CD4-positive, alpha-beta T cell treated with Interleukin-15 for 1 hour (primary cell): ENCODE measurements around the gene ACP2.

ENCODE experiments used
- DNase-seq: peaks from one replicate; pipeline ENCODE4 v3.0.0-alpha.2; 2020

The ACP2 gene, protein sequence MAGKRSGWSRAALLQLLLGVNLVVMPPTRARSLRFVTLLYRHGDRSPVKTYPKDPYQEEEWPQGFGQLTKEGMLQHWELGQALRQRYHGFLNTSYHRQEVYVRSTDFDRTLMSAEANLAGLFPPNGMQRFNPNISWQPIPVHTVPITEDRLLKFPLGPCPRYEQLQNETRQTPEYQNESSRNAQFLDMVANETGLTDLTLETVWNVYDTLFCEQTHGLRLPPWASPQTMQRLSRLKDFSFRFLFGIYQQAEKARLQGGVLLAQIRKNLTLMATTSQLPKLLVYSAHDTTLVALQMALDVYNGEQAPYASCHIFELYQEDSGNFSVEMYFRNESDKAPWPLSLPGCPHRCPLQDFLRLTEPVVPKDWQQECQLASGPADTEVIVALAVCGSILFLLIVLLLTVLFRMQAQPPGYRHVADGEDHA

DNA sequence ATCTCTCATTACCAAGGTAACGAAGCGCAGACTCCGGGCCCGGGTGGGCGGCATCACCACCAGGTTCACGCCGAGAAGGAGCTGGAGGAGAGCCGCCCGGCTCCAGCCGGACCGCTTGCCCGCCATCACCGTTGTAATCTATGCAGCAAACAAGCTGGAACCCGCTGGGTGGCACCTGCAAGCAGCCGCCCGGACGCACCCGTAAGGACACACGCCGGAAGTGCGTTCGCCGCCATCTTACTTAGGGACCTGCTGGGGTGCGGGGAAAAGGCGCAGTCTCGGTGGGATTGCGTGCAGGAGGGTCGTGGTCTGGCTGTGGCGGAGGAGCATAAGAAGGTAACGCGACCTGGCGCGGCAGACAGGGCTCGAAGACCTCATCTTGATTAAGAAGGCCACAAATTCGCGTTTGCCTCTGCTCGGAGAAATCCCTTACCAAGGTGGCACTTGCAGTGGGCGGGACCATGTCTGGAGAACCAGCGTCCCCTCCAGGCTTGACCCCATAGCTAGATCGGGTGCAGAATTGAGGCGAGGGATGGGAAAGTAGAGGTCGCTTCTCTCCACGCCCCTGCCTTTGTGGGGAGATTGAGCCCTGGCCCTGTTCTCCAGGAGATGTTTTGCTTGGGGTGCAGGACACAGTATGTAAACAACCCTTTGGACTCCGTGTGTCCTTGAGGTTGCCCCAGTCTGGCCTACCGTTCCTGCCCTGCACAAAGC, at the start of gene ACP2:
Gene ACP2 (minus strand): TSS at position 151 of the 714 bp plus-strand sequence. CDS start 25 bp downstream, at position 126.
- peak; percentile 86 for DNase-seq

DNA sequence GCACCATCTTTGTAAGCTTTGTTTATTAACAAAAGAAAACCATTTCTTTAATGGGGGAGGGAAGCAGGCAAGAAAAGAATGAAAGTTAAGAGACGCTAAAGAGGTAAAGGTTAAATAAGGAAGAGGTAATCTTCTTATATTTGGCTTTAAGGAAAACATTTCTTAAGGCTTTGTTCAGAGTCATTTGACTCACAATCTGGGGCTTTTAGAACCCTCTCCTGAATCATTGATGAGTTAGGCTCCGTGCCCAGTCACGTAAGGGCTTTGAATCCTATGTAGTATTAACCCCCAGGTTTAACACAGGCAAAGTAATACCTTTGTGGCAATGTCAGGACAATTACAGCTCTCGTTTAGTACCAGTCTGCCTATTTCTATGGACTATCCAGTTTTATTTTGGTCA, 47.4 kb upstream of the ACP2 start:
- DNase-seq = no peak

DNA sequence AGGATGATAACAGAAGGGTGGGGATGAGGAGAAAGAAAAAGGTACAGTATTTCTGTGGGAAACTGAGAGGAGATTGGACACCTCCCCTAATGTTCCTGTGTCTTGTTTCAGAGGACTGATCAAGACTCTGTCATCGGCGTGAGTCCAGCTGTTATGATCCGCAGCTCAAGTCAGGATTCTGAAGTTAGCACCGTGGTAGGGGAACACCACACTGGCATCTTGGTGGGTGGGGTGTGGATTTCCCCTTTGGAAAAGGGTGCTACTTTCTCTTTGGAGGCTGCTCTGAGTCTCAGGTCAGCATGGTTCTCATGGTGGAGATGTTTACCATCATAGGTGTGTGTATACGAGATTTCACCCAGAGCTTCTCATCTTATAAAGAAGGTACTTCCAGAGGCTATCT, 46.8 kb upstream of the ACP2 start:
- DNase-seq = no peak

DNA sequence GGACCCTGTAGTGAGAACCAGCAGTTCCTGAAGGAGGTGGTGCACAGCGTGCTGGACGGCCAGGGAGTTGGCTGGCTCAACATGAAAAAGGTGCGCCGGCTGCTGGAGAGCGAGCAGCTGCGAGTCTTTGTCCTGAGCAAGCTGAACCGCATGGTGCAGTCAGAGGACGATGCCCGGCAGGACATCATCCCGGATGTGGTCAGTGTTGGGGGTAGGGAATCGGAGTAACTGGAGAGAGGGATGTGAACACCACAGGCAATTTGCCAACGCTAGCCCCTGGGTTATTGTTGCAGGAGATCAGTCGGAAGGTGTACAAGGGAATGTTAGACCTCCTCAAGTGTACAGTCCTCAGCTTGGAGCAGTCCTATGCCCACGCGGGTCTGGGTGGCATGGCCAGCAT, 41.2 kb upstream of the ACP2 start:
- DNase-seq = no peak

DNA sequence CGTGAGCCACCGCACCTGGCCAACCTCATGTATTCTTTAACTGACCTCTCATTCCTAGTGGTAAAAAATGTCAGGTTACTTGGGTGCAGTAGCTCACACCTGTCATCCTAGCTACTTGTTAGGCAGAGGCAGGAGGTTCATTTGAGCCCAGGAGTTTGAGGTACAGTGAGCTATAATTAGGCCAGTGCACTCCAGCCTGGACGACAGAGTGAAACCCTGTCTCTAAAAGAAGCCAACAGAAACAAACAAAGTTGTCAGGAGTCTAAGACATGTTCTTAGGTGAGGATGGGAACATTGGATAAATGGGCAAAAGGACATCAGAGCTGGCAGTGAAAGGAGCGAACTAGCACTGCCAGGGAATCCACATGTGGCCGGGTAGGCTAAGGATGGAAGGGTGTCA, 39.5 kb upstream of the ACP2 start:
- DNase-seq = no peak

DNA sequence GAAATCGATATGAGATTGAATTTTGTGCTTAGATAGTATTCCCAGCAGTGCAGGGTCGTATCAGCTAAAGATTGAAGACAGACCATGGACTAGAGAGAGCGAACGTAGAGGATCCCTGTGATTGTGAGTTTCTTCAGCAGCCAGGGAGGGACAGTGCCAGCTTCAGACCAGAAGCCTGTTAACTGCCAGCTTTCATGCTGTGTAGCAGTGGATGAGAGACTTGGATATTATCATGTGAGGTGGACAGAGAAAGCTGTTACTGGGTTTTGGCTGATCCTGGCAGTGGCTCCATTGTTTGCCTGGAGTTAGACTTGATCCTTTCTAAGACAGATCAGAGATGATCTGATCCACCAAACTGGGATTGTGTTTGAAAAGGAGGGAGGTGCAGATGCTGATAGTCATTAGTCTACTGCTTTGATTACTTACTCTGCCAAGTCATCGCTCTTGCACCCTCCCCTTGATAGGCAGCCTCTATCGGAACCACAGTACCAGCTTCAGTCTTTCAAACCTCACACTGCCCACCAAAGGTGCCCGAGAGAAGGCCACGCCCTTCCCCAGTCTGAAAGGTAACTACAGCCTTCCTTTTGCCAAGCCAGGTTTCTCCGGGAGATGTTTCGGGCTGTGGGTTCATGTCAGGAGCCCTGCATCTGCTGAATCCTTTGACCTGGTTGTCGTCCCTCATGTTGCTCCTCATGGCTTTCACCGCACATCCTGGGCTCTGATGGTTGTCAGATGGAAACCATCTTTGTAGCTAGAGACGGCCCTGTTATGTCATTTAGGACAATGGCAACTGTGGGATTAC, 37.6 kb upstream of the ACP2 start:
- no peak for DNase-seq

DNA sequence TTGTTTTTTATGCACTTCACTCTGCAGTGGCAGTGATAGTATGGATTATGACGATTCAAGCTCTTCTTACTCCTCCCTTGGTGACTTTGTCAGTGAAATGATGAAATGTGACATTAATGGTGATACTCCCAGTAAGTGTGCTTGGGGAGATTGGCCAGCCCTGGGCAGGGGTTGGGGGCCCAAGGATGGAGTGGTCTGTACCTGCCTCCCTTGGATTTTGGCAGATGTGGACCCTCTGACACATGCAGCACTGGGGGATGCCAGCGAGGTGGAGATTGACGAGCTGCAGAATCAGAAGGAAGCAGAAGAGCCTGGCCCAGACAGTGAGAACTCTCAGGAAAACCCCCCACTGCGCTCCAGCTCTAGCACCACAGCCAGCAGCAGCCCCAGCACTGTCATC, 35.5 kb upstream of the ACP2 start:
- DNase-seq = no peak

DNA sequence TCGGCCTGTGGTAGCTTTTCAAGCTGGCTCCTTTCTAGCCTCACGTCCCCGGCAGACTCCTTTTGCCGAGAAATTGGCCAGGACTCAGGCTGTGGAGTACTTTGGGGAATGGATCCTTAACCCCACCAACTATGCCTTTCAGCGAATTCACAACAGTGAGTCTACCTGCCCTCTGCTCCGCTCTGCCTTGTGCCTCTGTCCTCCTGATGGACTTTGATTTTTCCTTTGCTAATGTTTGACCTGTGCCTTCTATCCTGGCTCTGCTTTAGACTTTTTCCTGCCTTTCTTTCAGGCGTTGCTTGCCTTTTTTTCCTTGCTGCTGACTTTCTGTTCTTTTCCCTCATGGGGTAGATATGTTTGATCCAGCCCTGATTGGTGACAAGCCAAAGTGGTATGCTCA, 33.8 kb upstream of the ACP2 start:
- DNase-seq = no peak

DNA sequence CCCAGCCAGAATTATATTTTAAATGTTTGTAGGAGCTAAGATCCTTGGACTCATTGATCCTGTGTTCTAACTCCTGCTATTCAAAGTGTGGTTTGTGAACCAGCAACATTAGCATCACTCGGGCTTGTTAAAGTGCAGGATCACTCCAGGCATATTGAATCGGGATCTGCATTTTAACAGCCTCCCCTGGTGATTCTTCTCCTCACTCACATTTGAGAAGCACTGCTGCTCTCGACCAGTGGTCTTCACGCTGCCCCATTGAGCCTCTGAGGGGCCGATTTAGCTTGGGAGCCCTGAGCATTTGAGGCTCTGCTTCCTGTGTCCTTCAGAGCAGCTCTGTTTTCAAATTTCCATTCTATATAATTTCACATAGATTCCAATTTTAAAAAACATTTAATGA, 32.2 kb upstream of the ACP2 start:
- DNase-seq = no peak

DNA sequence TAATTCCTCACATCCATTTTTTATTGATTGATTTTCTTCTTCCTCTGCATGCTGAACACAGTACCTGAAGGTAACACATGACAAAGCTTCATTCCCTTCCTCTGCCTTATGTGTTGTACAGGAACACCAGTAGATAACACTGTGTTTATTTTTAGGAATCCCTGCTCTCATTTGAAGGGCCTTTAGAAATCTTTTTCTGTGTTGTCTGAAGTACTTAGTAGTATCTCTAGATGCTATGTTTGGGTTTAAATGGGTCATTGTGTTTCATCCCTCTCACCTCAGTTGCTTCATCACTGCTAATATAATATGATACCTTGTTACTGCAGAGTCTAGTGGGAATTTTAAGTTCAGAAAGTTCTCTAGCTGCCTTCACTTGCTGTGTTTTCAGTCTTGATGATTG, 31.5 kb upstream of the ACP2 start:
- no peak for DNase-seq

DNA sequence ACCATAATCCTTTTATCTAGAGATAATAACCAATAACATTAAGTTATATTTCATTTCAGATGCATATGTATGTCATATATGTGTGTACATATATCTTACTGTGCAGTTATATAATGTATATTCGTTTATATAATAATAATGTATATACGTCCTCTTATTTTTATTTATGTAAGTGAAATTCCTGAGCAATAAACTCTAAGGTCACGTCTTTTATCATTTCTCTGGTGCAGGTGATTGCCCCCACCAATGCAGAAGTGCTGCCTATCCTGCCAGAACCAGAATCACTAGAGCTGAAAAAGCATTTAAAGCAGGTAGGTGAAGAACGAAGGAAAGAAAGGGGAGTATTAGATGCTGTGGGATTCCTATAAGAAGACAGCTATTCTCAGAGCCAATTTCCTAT, 30.2 kb upstream of the ACP2 start:
- DNase-seq = no peak

DNA sequence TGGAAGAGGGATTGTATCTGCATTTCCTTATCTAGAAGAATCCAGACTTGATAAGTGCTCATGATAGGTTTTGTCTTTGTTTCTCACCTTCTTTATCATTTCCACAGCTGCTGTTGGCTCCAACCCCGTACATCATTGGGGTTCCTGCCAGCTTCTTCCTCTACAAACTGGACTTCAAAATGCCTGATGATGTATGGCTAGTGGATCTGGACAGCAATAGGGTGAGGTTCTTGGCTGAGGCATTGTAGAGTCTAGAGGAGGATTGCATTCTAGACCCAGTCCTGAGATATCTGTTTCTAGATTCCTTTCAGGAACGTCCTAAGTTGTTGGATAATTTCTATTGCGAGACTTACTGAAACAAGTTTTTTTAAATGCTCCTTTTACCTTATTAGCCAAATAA, 29.4 kb upstream of the ACP2 start:
- no peak for DNase-seq

DNA sequence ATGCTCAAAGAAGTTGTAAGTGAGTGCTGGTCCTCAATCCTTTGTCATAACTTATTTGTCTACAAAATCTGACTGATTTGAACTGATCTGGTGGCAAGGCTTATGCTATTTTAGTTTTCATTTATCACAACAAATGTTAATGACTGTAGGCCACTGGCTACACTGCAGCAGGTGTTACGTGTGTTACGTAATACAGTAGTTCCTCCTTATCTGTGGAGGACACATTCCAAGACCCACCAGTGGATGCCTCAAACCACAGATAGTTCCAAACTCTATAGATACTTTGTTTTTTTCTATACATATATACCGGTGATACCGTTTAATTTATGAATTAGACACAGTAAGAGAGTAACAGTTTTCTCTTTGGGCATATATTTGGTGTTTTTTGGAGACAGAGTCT, 28.3 kb upstream of the ACP2 start:
- no peak for DNase-seq

DNA sequence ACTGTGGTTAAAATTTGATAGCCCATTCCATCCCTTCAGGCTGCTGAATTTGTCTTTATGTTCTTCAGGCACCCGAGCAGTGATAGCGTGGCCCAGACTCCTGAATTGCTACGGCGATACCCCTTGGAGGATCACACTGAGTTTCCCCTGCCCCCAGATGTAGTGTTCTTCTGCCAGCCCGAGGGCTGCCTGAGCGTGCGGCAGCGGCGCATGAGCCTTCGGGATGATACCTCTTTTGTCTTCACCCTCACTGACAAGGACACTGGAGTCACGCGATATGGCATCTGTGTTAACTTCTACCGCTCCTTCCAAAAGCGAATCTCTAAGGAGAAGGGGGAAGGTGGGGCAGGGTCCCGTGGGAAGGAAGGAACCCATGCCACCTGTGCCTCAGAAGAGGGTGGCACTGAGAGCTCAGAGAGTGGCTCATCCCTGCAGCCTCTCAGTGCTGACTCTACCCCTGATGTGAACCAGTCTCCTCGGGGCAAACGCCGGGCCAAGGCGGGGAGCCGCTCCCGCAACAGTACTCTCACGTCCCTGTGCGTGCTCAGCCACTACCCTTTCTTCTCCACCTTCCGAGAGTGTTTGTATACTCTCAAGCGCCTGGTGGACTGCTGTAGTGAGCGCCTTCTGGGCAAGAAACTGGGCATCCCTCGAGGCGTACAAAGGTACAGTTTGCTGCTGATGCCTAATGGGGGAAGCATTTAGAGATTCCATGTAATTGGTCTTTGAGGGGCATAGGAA, 26.1 kb upstream of the ACP2 start:
- DNase-seq = no peak

DNA sequence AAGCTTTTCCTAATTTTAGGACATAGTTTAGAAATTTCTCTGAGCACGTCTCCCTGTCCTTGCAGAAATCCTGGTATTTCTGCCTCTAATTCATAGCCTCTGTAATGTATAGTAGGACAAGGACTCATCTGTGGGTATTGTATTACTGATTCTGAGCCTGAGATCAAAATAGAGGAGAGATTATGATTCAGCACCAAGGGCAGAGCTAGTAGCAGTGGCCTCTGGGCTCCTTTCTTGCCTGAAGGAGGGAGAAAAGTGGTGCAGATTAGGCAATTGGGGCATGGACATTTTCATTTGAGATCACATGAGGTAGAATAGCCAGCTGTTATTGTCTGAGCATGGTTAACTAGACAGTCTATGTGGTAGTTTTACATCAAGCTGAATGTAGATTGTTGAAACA, 24.1 kb upstream of the ACP2 start:
- DNase-seq = no peak

DNA sequence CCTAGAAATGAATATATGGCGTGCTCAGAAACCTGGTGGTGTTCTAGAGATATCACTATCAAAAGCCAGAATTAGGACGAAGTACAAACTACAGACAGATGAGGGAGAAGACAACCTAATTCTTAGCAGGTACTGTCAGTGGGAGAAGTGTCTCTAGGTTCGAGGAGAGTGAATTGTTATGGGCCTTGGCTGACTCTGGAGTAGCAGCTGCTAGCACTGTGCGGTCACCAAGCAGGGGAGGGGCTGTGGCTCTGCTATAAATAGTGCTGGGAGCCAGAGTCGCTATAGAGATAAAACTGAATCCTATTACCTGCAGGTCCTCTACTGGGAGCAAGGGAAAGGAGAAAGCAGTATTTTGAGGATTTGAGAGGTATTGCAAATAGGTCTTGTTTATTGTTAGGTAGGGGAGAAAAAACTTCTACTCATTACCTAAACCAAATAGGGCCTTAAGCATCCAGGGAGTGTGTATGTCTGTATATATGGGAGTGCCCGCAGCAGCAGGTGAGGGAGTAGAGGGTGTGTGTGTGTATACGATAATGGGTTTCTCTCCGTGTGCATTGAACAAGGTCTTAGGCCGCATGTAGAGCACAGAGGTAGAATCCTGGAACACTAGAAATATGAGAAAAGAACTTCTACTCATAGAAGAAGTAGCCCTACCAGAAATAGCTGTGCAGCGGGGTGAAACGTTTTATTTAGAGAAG, 23.5 kb upstream of the ACP2 start:
- DNase-seq = no peak

DNA sequence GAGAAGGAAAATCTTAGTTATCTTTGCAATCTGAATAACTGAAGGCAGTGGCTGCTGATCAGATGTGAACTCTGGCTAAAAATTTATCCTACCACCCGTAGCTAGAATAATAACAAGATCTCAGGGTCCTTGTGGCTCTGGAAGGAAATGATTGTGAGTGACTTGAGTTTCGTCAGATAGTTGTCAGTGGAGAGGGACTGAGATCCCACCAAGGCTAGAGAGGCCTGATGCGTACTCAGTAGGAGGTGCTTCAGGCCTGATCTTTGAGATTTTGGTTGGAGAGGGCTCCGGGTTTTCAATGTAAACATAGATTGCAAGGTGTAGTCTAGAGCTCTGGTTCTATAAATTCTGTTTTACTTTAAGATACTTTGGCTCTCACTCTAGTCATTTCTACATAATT, 22.7 kb upstream of the ACP2 start:
- no peak for DNase-seq

DNA sequence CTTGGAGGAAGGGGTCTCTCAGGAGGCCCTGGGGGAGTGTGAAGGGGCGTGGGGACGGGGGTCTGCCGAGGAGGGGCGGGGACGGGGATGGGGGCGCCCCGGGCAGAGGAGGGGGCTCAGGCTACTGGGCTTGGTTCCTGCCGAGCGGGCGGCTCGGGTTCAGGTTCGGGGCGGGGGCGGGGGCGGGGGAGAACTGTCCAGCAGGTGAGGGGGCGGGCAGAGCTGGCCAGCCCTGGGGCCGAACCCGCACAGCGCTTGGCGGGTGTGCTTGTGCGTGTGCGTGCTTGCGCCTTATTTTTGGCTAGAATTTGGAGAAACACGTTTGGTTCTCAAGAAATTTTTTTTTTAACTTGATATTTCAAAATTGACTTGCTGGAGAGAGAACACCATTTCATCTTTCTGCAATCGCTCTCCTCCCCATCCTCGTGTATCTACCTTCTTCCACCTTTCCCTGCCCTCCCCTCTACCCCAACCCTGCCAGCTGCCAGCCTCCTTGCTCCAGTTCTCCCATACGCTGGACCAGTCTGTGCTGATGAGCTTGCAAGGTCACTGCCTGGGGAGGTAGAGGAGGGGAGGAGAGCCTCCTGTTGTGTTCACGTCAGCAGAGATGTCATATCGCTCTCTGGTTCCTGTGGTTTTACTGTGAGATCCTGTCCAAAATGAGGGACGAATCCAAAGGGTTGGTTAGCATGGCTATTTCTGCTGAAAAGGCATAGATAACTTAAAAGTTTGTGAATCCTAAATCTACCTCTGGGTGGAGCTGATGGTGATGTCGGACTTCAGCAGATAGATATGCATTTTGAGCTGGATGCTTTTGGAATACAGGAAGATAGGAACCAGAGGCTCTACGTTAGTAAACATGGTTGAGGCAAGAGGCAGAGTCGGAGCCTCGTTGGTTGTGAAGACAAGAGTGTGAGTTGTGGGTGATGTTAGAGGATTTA, 22.0 kb upstream of the ACP2 start:
- DNase-seq = peak; percentile 45

DNA sequence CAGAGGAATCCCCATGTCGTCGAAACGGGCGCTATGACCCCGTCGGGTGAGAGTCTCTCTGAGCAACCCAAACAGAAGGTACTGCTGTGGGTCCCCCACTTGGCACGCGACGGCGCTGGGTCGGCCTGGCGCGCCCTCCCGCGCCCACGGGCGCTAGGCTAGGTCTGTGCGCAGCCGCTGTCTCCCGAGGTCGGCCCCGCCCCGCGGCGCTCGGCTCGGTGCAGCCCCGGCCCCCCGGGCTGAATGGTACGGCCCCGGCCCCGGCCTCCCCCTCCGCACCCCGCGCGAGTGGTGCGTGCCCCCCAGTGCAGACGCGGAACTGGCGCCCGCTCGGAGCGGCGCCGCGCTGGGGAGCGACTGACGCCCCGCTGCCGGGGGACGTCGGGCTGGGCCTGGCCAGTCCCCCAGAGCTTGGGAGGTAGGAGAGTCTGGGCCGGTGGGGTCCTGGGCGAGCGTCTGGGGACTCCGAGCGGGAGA, 21.3 kb upstream of the ACP2 start, which contains the start of gene MADD:
Gene MADD (plus strand): TSS at position 305 of the 477 bp plus-strand sequence.
- DNase-seq = peak; percentile 91

DNA sequence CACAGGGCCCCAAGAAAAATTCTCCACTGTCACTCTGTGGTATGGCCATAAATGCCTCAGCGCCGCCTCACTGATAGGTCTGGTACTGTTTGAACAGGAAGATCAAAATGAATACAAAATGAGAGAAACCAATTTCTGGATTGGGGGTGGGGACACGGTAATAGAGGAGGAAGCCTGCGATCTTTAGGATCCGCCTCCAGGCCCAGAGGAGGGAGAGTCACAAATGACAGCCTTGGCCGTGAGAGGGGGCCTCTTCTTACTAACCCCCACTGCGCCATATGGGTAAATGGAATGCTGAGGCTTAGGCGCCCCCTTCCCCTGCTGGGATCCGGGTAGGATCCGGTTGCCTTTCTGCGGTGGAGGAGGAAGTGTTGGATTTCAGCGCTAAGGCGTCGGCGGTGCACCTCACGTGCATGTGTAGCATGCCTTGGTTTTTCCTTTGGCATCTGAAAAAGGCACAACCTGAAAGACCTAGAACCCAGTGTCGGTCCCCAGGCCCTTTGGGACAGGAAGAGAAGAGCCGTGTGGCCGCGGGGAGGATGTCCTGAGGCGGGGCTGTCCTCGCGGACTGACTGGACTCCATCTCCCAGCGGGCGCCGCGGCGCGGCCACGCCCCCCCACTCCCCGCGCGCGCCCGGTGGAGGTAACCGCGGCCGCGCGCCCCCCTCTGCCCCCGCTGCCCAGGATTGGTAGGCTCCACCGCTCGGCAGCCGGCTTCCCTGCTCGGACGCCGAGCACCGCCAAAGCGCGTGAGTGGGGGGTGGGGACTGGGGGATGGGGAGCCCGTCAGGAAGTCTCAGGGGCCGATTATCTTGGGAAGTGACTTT, 20.6 kb upstream of the ACP2 start:
- DNase-seq = peak; percentile 86
